Epidermal melanocyte (primary cell): ENCODE results near the gene SIRPB1.
"Not testable (repeated sequence)": the region's sequence is repeated elsewhere in the genome, so short reads cannot be mapped to it uniquely, and the experiment has no call there.

Source experiments
- DNase-seq: peaks from one replicate; pipeline ENCODE4 v3.0.0; 2011; ENCODE audit warnings: low spot score; ENCODE audit not compliant: insufficient read length

SIRPB1 gene

GRCh38 chr20:1637226-1637625 is 17.4 kb upstream of the SIRPB1 start:
- DNase-seq = no peak

- no peak for DNase-seq
Measured at GRCh38 chr20:1636621-1637020, 16.8 kb upstream of the SIRPB1 start.

- no peak for DNase-seq
Measured at GRCh38 chr20:1635291-1635979, 15.6 kb upstream of the SIRPB1 start.

- no peak for DNase-seq
Measured at GRCh38 chr20:1633535-1633934, 13.7 kb upstream of the SIRPB1 start.

GRCh38 chr20:1632178-1632577 is 12.4 kb upstream of the SIRPB1 start:
- DNase-seq = no peak

GRCh38 chr20:1631309-1632151 is 11.7 kb upstream of the SIRPB1 start:
- DNase-seq = no peak

- no peak for DNase-seq
Measured at GRCh38 chr20:1630186-1630585, 10.4 kb upstream of the SIRPB1 start.

- DNase-seq = no peak
Measured at GRCh38 chr20:1629321-1629720, 9.5 kb upstream of the SIRPB1 start.

- DNase-seq = no peak
Measured at GRCh38 chr20:1628621-1629020, 8.8 kb upstream of the SIRPB1 start.

- DNase-seq = no peak
Measured at GRCh38 chr20:1627200-1627550, 7.4 kb upstream of the SIRPB1 start.

GRCh38 chr20:1626528-1627199 is 6.9 kb upstream of the SIRPB1 start:
- DNase-seq = no peak

GRCh38 chr20:1625083-1625690 is 5.4 kb upstream of the SIRPB1 start:
- DNase-seq = no peak

- DNase-seq = no peak
Measured at GRCh38 chr20:1623501-1624205, 3.8 kb upstream of the SIRPB1 start.

GRCh38 chr20:1622450-1622849 is 2.6 kb upstream of the SIRPB1 start:
- no peak for DNase-seq

GRCh38 chr20:1621316-1621715 is 1.5 kb upstream of the SIRPB1 start:
- no peak for DNase-seq

- DNase-seq = no peak
Measured at GRCh38 chr20:1618954-1619540, 762 bp downstream of the SIRPB1 start.

- DNase-seq = no peak
Measured at GRCh38 chr20:1618479-1618878, 1.3 kb downstream of the SIRPB1 start.

GRCh38 chr20:1616858-1617434 is 2.9 kb downstream of the SIRPB1 start:
- no peak for DNase-seq

GRCh38 chr20:1610404-1610803 is 9.4 kb downstream of the SIRPB1 start:
- not testable (repeated sequence) for DNase-seq

GRCh38 chr20:1608678-1609347 is 11.0 kb downstream of the SIRPB1 start:
- not testable (repeated sequence) for DNase-seq
